Common myeloid progenitor, CD34-positive (primary cell): ENCODE data around the gene NUP107.
A peak's percentile ranks its signal among the peaks of the same experiment; 100 is the strongest.
"Not testable (repeated sequence)": the region's sequence is repeated elsewhere in the genome, so short reads cannot be mapped to it uniquely, and the experiment has no call there.

Experiments
- CTCF ChIA-PET: fragments of 350-600 bp; sonication (Branson Sonifier 250); formaldehyde crosslinking; loops from one replicate; lab custom pipeline; 2021; ENCODE audit warnings: antibody characterized with exemption; lab: Charles Lee
- POLR2A ChIA-PET: fragments of 350-600 bp; sonication (Branson Sonifier 250); formaldehyde crosslinking; loops from one replicate; lab custom pipeline; 2021; ENCODE audit warnings: antibody characterized with exemption; lab: Charles Lee
- DNase-seq, 3 donors: peaks; one replicate each; pipeline versions ENCODE4 v3.0.0 to v3.0.0-alpha.2; 2013
- H3K27ac ChIP-seq, 2 experiments: 1 replicate in 1 of 2; 2 replicates in 1 of 2; pipeline ENCODE4 v1.7.0; 2013; ENCODE audit warnings: inconsistent platforms in 2 of 2, low read length in 2 of 2, mild to moderate bottlenecking in 2 of 2, low read depth in 1 of 2, moderate library complexity in 1 of 2; ENCODE audit not compliant: severe bottlenecking in 2 of 2, insufficient read depth in 1 of 2, poor library complexity in 1 of 2
- H3K27me3 ChIP-seq, 5 experiments: replicated peaks in 2 of 5; 1 replicate in 3 of 5; 2 replicates in 2 of 5; pipeline versions ENCODE4 v1.6.1 to v1.7.0; 2013; ENCODE audit warnings: low read length in 4 of 5, mild to moderate bottlenecking in 2 of 5, moderate library complexity in 2 of 5, inconsistent platforms in 1 of 5; ENCODE audit not compliant: insufficient read depth in 5 of 5, control insufficient read depth in 4 of 5
- H3K36me3 ChIP-seq, 4 experiments: 1 replicate in 2 of 4; 2 replicates in 2 of 4; pipeline versions ENCODE4 v1.6.1 to v1.7.0; 2013; ENCODE audit warnings: low read length in 3 of 4, control low read depth in 1 of 4, mild to moderate bottlenecking in 1 of 4; ENCODE audit not compliant: control insufficient read depth in 4 of 4, insufficient read depth in 4 of 4
- H3K4me1 ChIP-seq, 4 experiments: 1 replicate in 3 of 4; 2 replicates in 1 of 4; pipeline versions ENCODE4 v1.6.1 to v1.7.1; 2013; ENCODE audit warnings: low read length in 3 of 4, mild to moderate bottlenecking in 3 of 4, control low read depth in 1 of 4, inconsistent platforms in 1 of 4, moderate library complexity in 1 of 4; ENCODE audit not compliant: control insufficient read depth in 4 of 4, insufficient read depth in 4 of 4; ENCODE audit errors: control extremely low read depth in 1 of 4
- H3K4me3 ChIP-seq, 7 experiments: 1 replicate in 4 of 7; 2 replicates in 3 of 7; pipeline versions ENCODE4 v1.5.1 to v1.7.0; 2013; ENCODE audit warnings: mild to moderate bottlenecking in 7 of 7, low read length in 6 of 7, moderate library complexity in 6 of 7, inconsistent platforms in 2 of 7, low read depth in 2 of 7, control low read depth in 1 of 7; ENCODE audit not compliant: insufficient read depth in 4 of 7, control insufficient read depth in 1 of 7; ENCODE audit errors: extremely low read depth in 1 of 7
- H3K9me3 ChIP-seq, 5 experiments: 1 replicate in 4 of 5; 2 replicates in 1 of 5; pipeline versions ENCODE4 v1.6.1 to v1.7.1; 2013; ENCODE audit warnings: low read length in 4 of 5, mild to moderate bottlenecking in 2 of 5, inconsistent platforms in 1 of 5, low read depth in 1 of 5, moderate library complexity in 1 of 5; ENCODE audit not compliant: control insufficient read depth in 4 of 5, insufficient read depth in 2 of 5; ENCODE audit errors: control extremely low read depth in 1 of 5
- WGBS: methylation state at CpG from one replicate; pipeline ENCODE4 v1.1.5; 2013; ENCODE audit not compliant: insufficient coverage; 5-methylcytosine and 5-hydroxymethylcytosine counted together

NUP107 gene

GRCh38 chr12:68673788-68674187, 13.0 kb upstream of the NUP107 start:
- POLR2A ChIA-PET: no interaction called here

DNA sequence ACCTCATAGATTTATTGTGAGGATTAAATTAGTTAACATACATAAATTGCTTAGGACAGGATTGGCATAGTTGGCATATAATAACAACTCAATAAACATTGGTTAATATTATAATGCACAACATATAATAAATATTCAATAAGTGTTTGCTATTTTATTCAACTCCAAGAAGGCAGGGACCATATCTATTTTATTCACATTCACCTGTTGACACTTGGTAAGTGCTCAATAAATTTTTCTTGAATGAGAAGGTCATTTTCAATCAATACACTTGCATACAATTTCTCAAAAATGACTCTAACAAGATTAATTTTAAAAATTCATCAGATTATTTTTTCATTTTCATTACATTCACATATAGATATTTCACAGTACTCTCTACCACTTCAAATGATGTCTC, 12.4 kb upstream of the NUP107 start:
- Histone ChIP-seq H3K9me3 (no peaks in the 10 kb centered on the region), H3K27ac (no peak overlapping the region), H3K4me1 (peaks cover 2 to 21% (median 16%) of the 10 kb centered on the region in 4 experiments), H3K4me3 (no peak overlapping the region), H3K27me3 (no peaks in the 10 kb centered on the region), H3K36me3 (no peaks in the 10 kb centered on the region)
- ChIA-PET POLR2A (no interaction called here), CTCF (no interaction called here)
- DNase-seq: no peak

More at GRCh38 chr12:68673788-68674187, 13.0 kb upstream of the NUP107 start:
- Histone ChIP-seq H3K27ac (no peak overlapping the region), H3K9me3 (no peaks in the 10 kb centered on the region), H3K36me3 (no peaks in the 10 kb centered on the region), H3K4me3 (no peak overlapping the region), H3K4me1 (peaks cover 2 to 21% (median 16%) of the 10 kb centered on the region in 4 experiments), H3K27me3 (no peaks in the 10 kb centered on the region)
- 49% methylated on average over 4 of the region's 4 CpGs for WGBS
- CTCF ChIA-PET: no interaction called here
- no peak for DNase-seq

GRCh38 chr12:68675101-68675842, 11.5 kb upstream of the NUP107 start:
- Histone ChIP-seq H3K27me3 (no peaks in the 10 kb centered on the region), H3K9me3 (no peaks in the 10 kb centered on the region), H3K4me1 (peaks cover 2 to 21% (median 16%) of the 10 kb centered on the region in 4 experiments), H3K27ac (no peak overlapping the region), H3K4me3 (peak overlapping the region in 3 of 7 experiments; percentile 20 to 51 (median 25)), H3K36me3 (no peaks in the 10 kb centered on the region)
- CTCF ChIA-PET: no interaction called here
- DNase-seq: peak; percentile 13 to 68 (median 65)
- no CpG with 5 or more reads among the region's 5 CpGs for WGBS
- POLR2A ChIA-PET: no interaction called here

DNA sequence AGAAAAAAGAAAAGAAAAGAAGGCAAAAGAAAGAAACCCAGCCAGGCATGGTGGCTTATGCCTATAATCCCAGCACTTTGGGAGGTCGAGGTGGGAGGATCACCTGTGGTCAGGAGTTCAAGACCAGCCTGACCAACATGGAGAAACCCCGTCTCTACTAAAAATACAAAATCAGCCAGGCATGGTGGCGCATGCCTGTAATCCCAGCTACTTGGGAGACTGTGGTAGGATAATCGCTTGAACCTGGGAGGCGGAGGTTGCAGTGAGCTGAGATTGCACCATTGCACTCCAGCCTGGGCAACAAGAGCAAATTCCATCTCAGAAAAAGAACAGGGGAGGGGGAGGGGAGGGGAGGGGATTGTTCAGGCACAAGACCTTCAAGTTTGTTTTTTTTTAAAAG, 9.9 kb upstream of the NUP107 start:
- CTCF ChIA-PET, H3K27ac ChIP-seq, DNase-seq, H3K27me3 ChIP-seq, H3K4me3 ChIP-seq, POLR2A ChIA-PET, H3K9me3 ChIP-seq, H3K36me3 ChIP-seq: not testable (repeated sequence)
- H3K4me1 ChIP-seq: peaks cover 2 to 21% (median 16%) of the 10 kb centered on the region in 4 experiments
- WGBS: 100% methylated on average over 2 of the region's 5 CpGs

DNA sequence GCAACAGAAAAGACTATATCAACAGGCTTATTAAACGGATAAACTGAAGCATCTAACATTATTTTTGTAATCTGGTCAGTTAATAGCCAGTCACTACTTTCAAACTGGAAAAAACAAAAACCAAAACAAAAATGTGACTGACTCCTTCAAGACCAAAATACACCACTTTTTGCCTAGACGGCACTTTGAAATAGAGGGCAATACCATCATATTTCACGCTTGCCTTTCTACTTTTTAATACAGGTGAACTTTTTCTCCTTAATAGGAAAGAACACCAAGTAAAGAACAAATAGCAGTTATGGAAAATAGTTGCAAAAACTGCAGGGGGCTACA, 550 bp upstream of the NUP107 start:
- DNase-seq: no peak
- CTCF ChIA-PET: no interaction called here
- Histone ChIP-seq H3K36me3 (peaks cover 0 to 12% (median 6%) of the 10 kb centered on the region in 4 experiments), H3K27me3 (no peaks in the 10 kb centered on the region), H3K4me1 (peaks cover 6 to 26% (median 14%) of the 10 kb centered on the region in 4 experiments), H3K9me3 (no peaks in the 10 kb centered on the region), H3K4me3 (peak overlapping the region; percentile 69 to 100 (median 97)), H3K27ac (peak overlapping the region; percentile 83 to 93)
- WGBS: 83% methylated on average over 1 of the region's 3 CpGs
- POLR2A ChIA-PET: interaction anchor here (0.6 kb wide), 1 partner anchor 909 kb away, joined by 4 read pairs; no protein-coding TSS in a partner anchor

DNA sequence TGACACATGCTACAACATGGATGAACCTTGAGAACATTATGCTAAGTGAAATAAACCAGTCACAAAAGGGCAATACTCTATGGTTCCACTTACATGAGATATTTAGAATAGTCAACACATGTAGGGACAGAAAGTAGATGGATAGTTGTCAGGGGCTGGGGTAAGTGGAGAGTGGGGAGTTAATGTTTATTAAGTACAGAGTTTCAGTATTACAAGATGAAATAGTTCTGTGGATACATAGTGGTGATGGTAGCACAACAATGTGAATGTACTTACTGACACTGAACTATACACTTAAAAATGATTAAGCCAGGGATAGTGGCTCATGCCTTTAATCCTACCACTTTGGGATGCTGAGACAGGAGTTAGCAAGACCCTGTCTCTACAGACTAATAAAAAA, 8.7 kb downstream of the NUP107 start:
- POLR2A ChIA-PET: no interaction called here
- no peaks in the 10 kb centered on the region for H3K4me1 ChIP-seq
- no peaks in the 10 kb centered on the region for H3K9me3 ChIP-seq
- H3K27ac ChIP-seq: no peak overlapping the region
- no peak for DNase-seq
- CTCF ChIA-PET: no interaction called here
- no peak overlapping the region for H3K4me3 ChIP-seq
- peaks cover 17 to 81% (median 55%) of the 10 kb centered on the region in 4 experiments for H3K36me3 ChIP-seq
- H3K27me3 ChIP-seq: no peaks in the 10 kb centered on the region

DNA sequence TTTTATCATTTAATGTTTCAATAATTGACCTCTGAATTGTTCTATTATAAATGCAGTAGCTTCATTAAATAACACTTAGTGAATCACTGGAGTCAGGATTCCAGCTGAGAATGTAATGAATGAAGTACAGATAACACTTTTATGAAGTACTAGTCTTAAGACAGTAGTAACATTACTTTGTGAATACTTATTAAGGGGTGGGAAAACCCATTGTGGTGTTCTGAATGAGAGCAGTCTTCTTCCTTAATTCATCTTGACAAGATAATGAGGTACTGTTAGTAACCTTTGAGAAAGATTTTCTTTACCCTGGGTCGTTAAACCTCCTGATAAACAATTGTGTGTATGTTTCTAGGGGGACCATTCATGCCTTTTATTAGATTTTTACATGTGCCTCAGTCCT, 12.7 kb downstream of the NUP107 start:
- no peaks in the 10 kb centered on the region for H3K27me3 ChIP-seq
- POLR2A ChIA-PET: no interaction called here
- DNase-seq: no peak
- WGBS: no CpG with 5 or more reads among the region's 1 CpG
- H3K4me1 ChIP-seq: no peaks in the 10 kb centered on the region
- H3K9me3 ChIP-seq: no peaks in the 10 kb centered on the region
- H3K36me3 ChIP-seq: peaks cover 12 to 69% (median 44%) of the 10 kb centered on the region in 4 experiments
- CTCF ChIA-PET: interaction anchor here (1.0 to 1.7 kb wide), 2 partner anchors 9 to 11 kb away, joined by 3 to 7 read pairs; no protein-coding TSS in a partner anchor
- H3K27ac ChIP-seq: no peak overlapping the region
- H3K4me3 ChIP-seq: no peak overlapping the region
